Neural progenitor cell (in vitro differentiated cells): ENCODE data around the gene PPM1H. TPM values are rescaled to one million over a fixed set of nuclear protein-coding genes. Genes with fewer than 3 reads are reported as not detected.

Experiments used
- DNase-seq: peaks from one replicate; pipeline ENCODE4 v3.0.0-alpha.2; 2016; ENCODE audit warnings: low spot score
- H2AFZ ChIP-seq: fragments of 200-600 bp; sonication (generic); replicated peaks from 2 replicates; pipeline ENCODE4 v1.6.1; 2016; ENCODE audit warnings: antibody characterized with exemption
- H3F3A ChIP-seq: fragments of 200-600 bp; sonication (generic); 2 replicates; pipeline ENCODE4 v1.6.1; 2016; ENCODE audit warnings: antibody characterized with exemption, low read depth
- H3K27ac ChIP-seq: fragments of 200-600 bp; sonication (generic); 2 replicates; pipeline ENCODE4 v1.5.1; 2016; ENCODE audit warnings: mild to moderate bottlenecking
- H3K27me3 ChIP-seq: fragments of 200-600 bp; sonication (generic); 2 replicates; pipeline ENCODE4 v1.6.1; 2016; ENCODE audit warnings: mild to moderate bottlenecking, moderate library complexity
- H3K36me3 ChIP-seq: fragments of 200-600 bp; sonication (generic); 2 replicates; pipeline ENCODE4 v1.5.1; 2016
- H3K4me1 ChIP-seq: fragments of 200-600 bp; sonication (generic); 2 replicates; pipeline ENCODE4 v1.6.1; 2016; ENCODE audit warnings: mixed run types
- H3K4me2 ChIP-seq: fragments of 200-600 bp; sonication (generic); 2 replicates; pipeline ENCODE4 v1.6.1; 2016
- H3K4me3 ChIP-seq: fragments of 200-600 bp; sonication (generic); 2 replicates; pipeline ENCODE4 v1.5.1; 2016
- H3K79me2 ChIP-seq: fragments of 200-600 bp; sonication (generic); 2 replicates; pipeline ENCODE4 v1.6.1; 2016; ENCODE audit warnings: low read depth
- H3K9ac ChIP-seq: fragments of 200-600 bp; sonication (generic); 2 replicates; pipeline ENCODE4 v1.6.1; 2016
- H3K9me3 ChIP-seq: fragments of 200-600 bp; sonication (generic); 2 replicates; pipeline ENCODE4 v1.5.1; 2016; ENCODE audit warnings: low read depth
- H4K20me1 ChIP-seq: fragments of 200-600 bp; sonication (generic); 2 replicates; pipeline ENCODE4 v1.6.1; 2016; ENCODE audit warnings: low read depth
- H3K27ac Mint-ChIP-seq: 3 replicates; pipeline ENCODE4 v1.8.0; 2021; ENCODE audit warnings: mixed read lengths
- H3K27me3 Mint-ChIP-seq: 2 replicates; pipeline ENCODE4 v1.8.0; 2022; ENCODE audit warnings: low read depth, mild to moderate bottlenecking, inconsistent platforms, moderate library complexity, mixed read lengths; ENCODE audit not compliant: insufficient read depth
- H3K36me3 Mint-ChIP-seq: 3 replicates; pipeline ENCODE4 v1.8.0; 2021; ENCODE audit warnings: mixed read lengths
- H3K4me1 Mint-ChIP-seq: 3 replicates; pipeline ENCODE4 v1.8.0; 2021; ENCODE audit warnings: mixed read lengths
- H3K4me3 Mint-ChIP-seq: 3 replicates; pipeline ENCODE4 v1.8.0; 2021; ENCODE audit warnings: mild to moderate bottlenecking, moderate library complexity, mixed read lengths
- H3K9me3 Mint-ChIP-seq: 3 replicates; pipeline ENCODE4 v1.8.0; 2020; ENCODE audit warnings: mixed read lengths
- CTCF ChIP-seq: fragments of 200-600 bp; sonication (generic); IDR thresholded peaks from 2 replicates; pipeline ENCODE4 v1.5.1; 2017; ENCODE audit warnings: antibody characterized with exemption, mild to moderate bottlenecking
- EZH2 ChIP-seq: fragments of 200-600 bp; sonication (generic); IDR thresholded peaks from 2 replicates; pipeline ENCODE4 v1.6.1; 2017; ENCODE audit warnings: antibody characterized with exemption, mild to moderate bottlenecking, moderate library complexity
- EZH2phosphoT487 ChIP-seq: fragments of 200-600 bp; sonication (generic); IDR thresholded peaks from 2 replicates; pipeline ENCODE4 v1.6.1; 2017; ENCODE audit warnings: antibody characterized with exemption
- total RNA-seq: library from RNA; depleted of rRNA; stranded (reverse); fragments of >200 nt; gene quantifications from 2 replicates; pipeline ENCODE4 v1.2.3, GENCODE V29; 2015; ENCODE audit warnings: low replicate concordance

Gene PPM1H, protein sequence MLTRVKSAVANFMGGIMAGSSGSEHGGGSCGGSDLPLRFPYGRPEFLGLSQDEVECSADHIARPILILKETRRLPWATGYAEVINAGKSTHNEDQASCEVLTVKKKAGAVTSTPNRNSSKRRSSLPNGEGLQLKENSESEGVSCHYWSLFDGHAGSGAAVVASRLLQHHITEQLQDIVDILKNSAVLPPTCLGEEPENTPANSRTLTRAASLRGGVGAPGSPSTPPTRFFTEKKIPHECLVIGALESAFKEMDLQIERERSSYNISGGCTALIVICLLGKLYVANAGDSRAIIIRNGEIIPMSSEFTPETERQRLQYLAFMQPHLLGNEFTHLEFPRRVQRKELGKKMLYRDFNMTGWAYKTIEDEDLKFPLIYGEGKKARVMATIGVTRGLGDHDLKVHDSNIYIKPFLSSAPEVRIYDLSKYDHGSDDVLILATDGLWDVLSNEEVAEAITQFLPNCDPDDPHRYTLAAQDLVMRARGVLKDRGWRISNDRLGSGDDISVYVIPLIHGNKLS
- total RNA-seq: 3.5 and 4.6 TPM in 2 replicates

- H3K27ac Mint-ChIP-seq: no peak within 1 kb of the TSS
- H3K27ac ChIP-seq: no peak within 1 kb of the TSS
These were observed at the start of gene PPM1H for GRCh38 chr12:62934799-62935674. PPM1H (minus strand) TSS chr12:62935150; CDS start chr12:62934736, 414 bp downstream.

GRCh38 chr12:62983594-62983993 is 48.6 kb upstream of the PPM1H start:
- no peaks in the 10 kb centered on the region for H3K4me1 Mint-ChIP-seq
- TF ChIP-seq EZH2phosphoT487 (no peak), CTCF (peak; percentile 33), EZH2 (no peak)
- Histone ChIP-seq H3K4me2 (no peak overlapping the region), H3K9ac (no peak overlapping the region), H4K20me1 (no peaks in the 10 kb centered on the region), H2AFZ (no peak overlapping the region), H3K79me2 (no peaks in the 10 kb centered on the region), H3K4me3 (no peak overlapping the region), H3K9me3 (no peaks in the 10 kb centered on the region), H3K36me3 (no peaks in the 10 kb centered on the region), H3F3A (no peaks in the 10 kb centered on the region), H3K27ac (no peak overlapping the region), H3K4me1 (no peaks in the 10 kb centered on the region), H3K27me3 (no peaks in the 10 kb centered on the region)
- no peaks in the 10 kb centered on the region for H3K36me3 Mint-ChIP-seq
- H3K4me3 Mint-ChIP-seq: no peak overlapping the region
- peak; percentile 7 for DNase-seq
- H3K9me3 Mint-ChIP-seq: no peaks in the 10 kb centered on the region
- H3K27ac Mint-ChIP-seq: no peak overlapping the region
- no peaks in the 10 kb centered on the region for H3K27me3 Mint-ChIP-seq

More at GRCh38 chr12:62934799-62935674, at the start of gene PPM1H:
- DNase-seq: peak; percentile 93
- peaks cover 11% of the 10 kb centered on the region for H3K4me1 ChIP-seq
- no peaks in the 10 kb centered on the region for H3K9me3 Mint-ChIP-seq
- H3K9ac ChIP-seq: peak within 1 kb of the TSS; percentile 3
- no peak for TF ChIP-seq EZH2phosphoT487
- peak; percentile 69 for TF ChIP-seq CTCF
- peaks cover 25% of the 10 kb centered on the region for H3K4me1 Mint-ChIP-seq
- H3K9me3 ChIP-seq: no peaks in the 10 kb centered on the region
- H3K4me3 Mint-ChIP-seq: peak within 1 kb of the TSS; percentile 99
- no peaks in the 10 kb centered on the region for H3K36me3 ChIP-seq
- H3K36me3 Mint-ChIP-seq: no peaks in the 10 kb centered on the region
- H3F3A ChIP-seq: peaks cover 21% of the 10 kb centered on the region
- H2AFZ ChIP-seq: peak within 1 kb of the TSS; percentile 96
- peak within 1 kb of the TSS; percentile 98 for H3K4me2 ChIP-seq
- no peaks in the 10 kb centered on the region for H3K79me2 ChIP-seq
- H3K27me3 ChIP-seq: peaks cover 33% of the 10 kb centered on the region
- H3K27me3 Mint-ChIP-seq: peaks cover 12% of the 10 kb centered on the region
- peak within 1 kb of the TSS; percentile 88 for H3K4me3 ChIP-seq
- peaks cover 9% of the 10 kb centered on the region for H4K20me1 ChIP-seq

- no peaks in the 10 kb centered on the region for H3K9me3 ChIP-seq
- H3K9ac ChIP-seq: no peak overlapping the region
- Mint-ChIP-seq H3K4me1 (no peaks in the 10 kb centered on the region), H3K27ac (no peak overlapping the region), H3K36me3 (no peaks in the 10 kb centered on the region), H3K4me3 (no peak overlapping the region), H3K9me3 (peaks cover 3% of the 10 kb centered on the region), H3K27me3 (no peaks in the 10 kb centered on the region)
- no peak overlapping the region for H3K27ac ChIP-seq
- H4K20me1 ChIP-seq: no peaks in the 10 kb centered on the region
- no peak overlapping the region for H2AFZ ChIP-seq
- H3K4me2 ChIP-seq: no peak overlapping the region
- H3K36me3 ChIP-seq: no peaks in the 10 kb centered on the region
- no peaks in the 10 kb centered on the region for H3K4me1 ChIP-seq
- no peak for DNase-seq
- no peaks in the 10 kb centered on the region for H3F3A ChIP-seq
- H3K27me3 ChIP-seq: no peaks in the 10 kb centered on the region
- no peaks in the 10 kb centered on the region for H3K79me2 ChIP-seq
- H3K4me3 ChIP-seq: no peak overlapping the region
- TF ChIP-seq CTCF (no peak), EZH2 (no peak), EZH2phosphoT487 (no peak)
These were observed 43.8 kb upstream of the PPM1H start for GRCh38 chr12:62978768-62979167.
